ENCODE data around the gene ASCL2. TPM values are rescaled to one million over a fixed set of nuclear protein-coding genes. Genes with fewer than 3 reads are reported as not detected.

ASCL2 gene
- total RNA-seq, 3 donors from 2014 or later = 0.96 to 4.8 (median 3.3) TPM

- H3K27me3 ChIP-seq = no peaks in the 10 kb centered on the region
- H3K27ac ChIP-seq = no peak overlapping the region
- no peaks in the 10 kb centered on the region for H3K36me3 ChIP-seq
- intact Hi-C loops (cut with DNase I; ENCODE audit: low total_unique reads) = no loop called here
- peak in 1 of 2 donors; percentile 45 for DNase-seq (ENCODE audit: low spot score in 2 of 2)
- no peak overlapping the region for H3K4me3 ChIP-seq
- H3K9me3 ChIP-seq = no peaks in the 10 kb centered on the region
- no peak for TF ChIP-seq POLR2A (IDR thresholded peaks at IDR 0.05)
- TF ChIP-seq CTCF (IDR thresholded peaks at IDR 0.05) = no peak
- no peak for TF ChIP-seq POLR2AphosphoS5 (IDR thresholded peaks at IDR 0.05)
- no peaks in the 10 kb centered on the region for H3K4me1 ChIP-seq
Observed at GRCh38 chr11:2263724-2264360, 6.5 kb downstream of the ASCL2 start.

GRCh38 chr11:2263071-2263565 is 7.3 kb downstream of the ASCL2 start:
- no peaks in the 10 kb centered on the region for H3K4me1 ChIP-seq
- H3K36me3 ChIP-seq = no peaks in the 10 kb centered on the region
- no peak overlapping the region for H3K27ac ChIP-seq
- H3K4me3 ChIP-seq = no peak overlapping the region
- no peaks in the 10 kb centered on the region for H3K27me3 ChIP-seq
- DNase-seq (ENCODE audit: low spot score in 2 of 2) = no peak
- no peaks in the 10 kb centered on the region for H3K9me3 ChIP-seq
- intact Hi-C loops (cut with DNase I; ENCODE audit: low total_unique reads) = no loop called here
- TF ChIP-seq CTCF (IDR thresholded peaks at IDR 0.05) (no peak), POLR2AphosphoS5 (IDR thresholded peaks at IDR 0.05) (no peak), POLR2A (IDR thresholded peaks at IDR 0.05) (no peak)

GRCh38 chr11:2262301-2263070 is 7.9 kb downstream of the ASCL2 start:
- Histone ChIP-seq H3K27me3 (no peaks in the 10 kb centered on the region), H3K4me1 (no peaks in the 10 kb centered on the region), H3K27ac (no peak overlapping the region), H3K4me3 (no peak overlapping the region), H3K9me3 (no peaks in the 10 kb centered on the region), H3K36me3 (no peaks in the 10 kb centered on the region)
- no peak for TF ChIP-seq CTCF (IDR thresholded peaks at IDR 0.05)
- no peak for TF ChIP-seq POLR2AphosphoS5 (IDR thresholded peaks at IDR 0.05)
- TF ChIP-seq POLR2A (IDR thresholded peaks at IDR 0.05) = no peak
- intact Hi-C loops (cut with DNase I; ENCODE audit: low total_unique reads) = no loop called here
- no peak for DNase-seq (ENCODE audit: low spot score in 2 of 2)

GRCh38 chr11:2261436-2262230 is 8.8 kb downstream of the ASCL2 start:
- intact Hi-C loops (cut with DNase I; ENCODE audit: low total_unique reads) = no loop called here
- H3K27me3 ChIP-seq = no peaks in the 10 kb centered on the region
- H3K27ac ChIP-seq = no peak overlapping the region
- TF ChIP-seq CTCF (IDR thresholded peaks at IDR 0.05) (no peak), POLR2AphosphoS5 (IDR thresholded peaks at IDR 0.05) (no peak), POLR2A (IDR thresholded peaks at IDR 0.05) (no peak)
- H3K36me3 ChIP-seq = no peaks in the 10 kb centered on the region
- H3K4me3 ChIP-seq = no peak overlapping the region
- DNase-seq (ENCODE audit: low spot score in 2 of 2) = peak in 1 of 2 donors; percentile 43
- H3K4me1 ChIP-seq = peaks cover 0 to 4% of the 10 kb centered on the region in 2 donors
- H3K9me3 ChIP-seq = no peaks in the 10 kb centered on the region
